SIG-M5 (cell line): ENCODE results near the gene COPE.

Experiments
- DNase-seq: peaks from one replicate; lab custom pipeline; 2025; lab: John Stamatoyannopoulos, UW

COPE gene

DNA sequence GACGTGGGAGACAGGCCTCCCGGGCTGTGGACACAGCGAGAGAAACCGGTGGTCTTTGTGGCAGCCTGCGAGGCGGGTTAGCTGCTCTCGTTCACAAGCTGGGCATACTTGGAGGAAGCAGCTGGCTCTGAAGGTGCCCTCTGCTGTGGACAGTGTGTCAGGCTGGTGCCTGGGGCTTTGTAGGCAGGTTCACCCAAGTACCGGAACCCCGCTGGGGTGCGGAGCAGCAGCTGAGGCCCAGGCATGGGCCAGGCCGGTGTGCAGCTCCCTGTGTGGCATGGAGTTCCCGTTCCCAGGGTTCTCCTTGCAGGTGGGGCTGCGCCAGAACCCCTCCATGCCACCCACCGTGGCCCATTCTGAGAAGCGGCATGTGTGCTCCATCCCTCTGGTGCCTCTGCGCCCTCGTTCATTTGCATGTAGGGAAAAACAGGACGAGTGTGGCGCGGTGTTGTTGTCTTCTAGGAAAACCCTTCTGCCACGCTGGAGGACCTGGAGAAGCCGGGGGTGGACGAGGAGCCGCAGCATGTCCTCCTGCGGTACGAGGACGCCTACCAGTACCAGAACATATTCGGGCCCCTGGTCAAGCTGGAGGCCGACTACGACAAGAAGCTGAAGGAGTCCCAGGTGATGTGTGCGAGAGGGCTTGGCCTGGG lies 67.4 kb downstream of the COPE start:
- DNase-seq: no peak

- no peak for DNase-seq
Observed at GRCh38 chr19:18850471-18851375, 68.5 kb downstream of the COPE start.

DNA sequence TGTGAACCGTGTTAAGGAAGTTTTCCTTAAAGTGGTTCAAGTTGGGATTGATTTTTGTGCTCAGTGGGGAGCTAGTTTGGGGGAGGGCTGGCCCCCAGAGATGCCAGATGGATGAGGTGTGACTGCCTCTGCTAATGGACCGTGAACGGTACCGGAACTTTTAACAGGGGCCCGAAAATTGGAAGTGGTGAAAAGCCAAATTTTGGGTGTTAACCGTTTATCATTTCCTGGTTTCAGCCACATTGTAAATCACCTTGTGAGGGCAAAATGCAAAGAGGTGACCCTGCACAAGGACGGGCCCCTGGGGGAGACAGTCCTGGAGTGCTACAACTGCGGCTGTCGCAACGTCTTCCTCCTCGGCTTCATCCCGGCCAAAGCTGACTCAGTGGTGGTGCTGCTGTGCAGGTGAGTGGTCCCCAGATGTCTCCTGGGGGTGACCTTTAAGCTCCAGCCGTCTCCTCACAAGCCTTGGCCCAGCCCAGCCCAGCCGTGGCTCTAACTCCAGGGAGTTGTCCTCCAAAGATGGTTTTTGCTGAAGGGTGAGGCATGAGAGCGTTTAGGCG lies 69.3 kb downstream of the COPE start:
- no peak for DNase-seq
